GM23248 (cell line): ENCODE results near the gene CDK14. TPM values are rescaled to one million over a fixed set of nuclear protein-coding genes. Genes with fewer than 3 reads are reported as not detected.
A peak's percentile ranks its signal among the peaks of the same experiment; 100 is the strongest.

Experiments
- DNase-seq: peaks from one replicate; pipeline ENCODE4 v3.0.0-alpha.2; 2015
- H2AFZ ChIP-seq: fragments of 200-600 bp; sonication (generic); 2 replicates; pipeline ENCODE4 v1.6.1; 2016; ENCODE audit warnings: antibody characterized with exemption
- H3F3A ChIP-seq: fragments of 200-600 bp; sonication (generic); 2 replicates; pipeline ENCODE4 v1.6.1; 2016; ENCODE audit warnings: mild to moderate bottlenecking, antibody characterized with exemption, mixed run types; ENCODE audit not compliant: insufficient read depth
- H3K27ac ChIP-seq: fragments of 200-600 bp; sonication (generic); 2 replicates; pipeline ENCODE4 v1.5.1; 2016; ENCODE audit warnings: mild to moderate bottlenecking
- H3K27me3 ChIP-seq: fragments of 200-600 bp; sonication (generic); replicated peaks from 2 replicates; pipeline ENCODE4 v1.6.1; 2016; ENCODE audit warnings: mild to moderate bottlenecking; ENCODE audit not compliant: insufficient read depth
- H3K36me3 ChIP-seq: fragments of 200-600 bp; sonication (generic); 2 replicates; pipeline ENCODE4 v1.6.1; 2016; ENCODE audit warnings: low read depth, mild to moderate bottlenecking
- H3K4me1 ChIP-seq: fragments of 200-600 bp; sonication (generic); 2 replicates; pipeline ENCODE4 v1.6.1; 2016; ENCODE audit warnings: mild to moderate bottlenecking; ENCODE audit not compliant: insufficient read depth
- H3K4me2 ChIP-seq: fragments of 200-600 bp; sonication (generic); one replicate; pipeline ENCODE4 v1.6.1; 2016; ENCODE audit warnings: mild to moderate bottlenecking; ENCODE audit not compliant: unreplicated experiment
- H3K4me3 ChIP-seq: fragments of 200-600 bp; sonication (generic); 2 replicates; pipeline ENCODE4 v1.5.1; 2016; ENCODE audit warnings: mild to moderate bottlenecking
- H3K79me2 ChIP-seq: fragments of 200-600 bp; sonication (generic); 2 replicates; pipeline ENCODE4 v1.6.1; 2016; ENCODE audit warnings: mild to moderate bottlenecking; ENCODE audit not compliant: insufficient read depth
- H3K9ac ChIP-seq: fragments of 200-600 bp; sonication (generic); 2 replicates; pipeline ENCODE4 v1.6.1; 2016; ENCODE audit warnings: mild to moderate bottlenecking
- H3K9me2 ChIP-seq: fragments of 200-600 bp; sonication (generic); 2 replicates; pipeline ENCODE4 v1.6.1; 2016; ENCODE audit warnings: mixed run types, mild to moderate bottlenecking, moderate library complexity; ENCODE audit not compliant: insufficient read depth
- H3K9me3 ChIP-seq: fragments of 200-600 bp; sonication (generic); one replicate; pipeline ENCODE4 v1.6.1; 2017; ENCODE audit warnings: low read depth
- H4K20me1 ChIP-seq: fragments of 200-600 bp; sonication (generic); 2 replicates; pipeline ENCODE4 v1.6.0; 2016; ENCODE audit not compliant: insufficient read depth
- EZH2 ChIP-seq: fragments of 200-600 bp; sonication (generic); IDR thresholded peaks from 2 replicates; pipeline ENCODE4 v1.6.1; 2018; ENCODE audit warnings: antibody characterized with exemption, mild to moderate bottlenecking; ENCODE audit not compliant: insufficient read depth, poor library complexity, severe bottlenecking
- EZH2phosphoT487 ChIP-seq: fragments of 200-600 bp; sonication (generic); IDR thresholded peaks from 2 replicates; pipeline ENCODE4 v1.6.1; 2018; ENCODE audit warnings: antibody characterized with exemption, moderate library complexity, mild to moderate bottlenecking, low read depth; ENCODE audit not compliant: insufficient read depth
- WGBS, 2 experiments: methylation state at CpG; one replicate each; pipeline ENCODE4 v1.1.6; 2015 to 2017; ENCODE audit warnings: low lambda C conversion rate in 2 of 2, low coverage in 1 of 2; ENCODE audit errors: missing lambda C conversion rate in 2 of 2; 5-methylcytosine and 5-hydroxymethylcytosine counted together
- in situ Hi-C: fragments of 300-500 bp; cut with MboI; formaldehyde crosslinking; loops from 2 replicates; pipeline ENCODE4 v1.15.0; 2020
- polyA plus RNA-seq: library from polyadenylated mRNA; unstranded; fragments of >200 nt; fragmentation: Nextera tagmentation; extraction: Ambion mirVana; gene quantifications from 2 replicates; pipeline ENCODE4 v1.2.1, GENCODE V29; 2016
- total RNA-seq: library from RNA; depleted of rRNA; stranded (reverse); fragments of >200 nt; shearing (Covaris generic); gene quantifications from 2 replicates; pipeline ENCODE4 v1.2.3, GENCODE V29; 2014

Gene CDK14
- total and polyA plus RNA-seq, 2 experiments from 2014 or later = 19.9 to 21.2 TPM

DNA sequence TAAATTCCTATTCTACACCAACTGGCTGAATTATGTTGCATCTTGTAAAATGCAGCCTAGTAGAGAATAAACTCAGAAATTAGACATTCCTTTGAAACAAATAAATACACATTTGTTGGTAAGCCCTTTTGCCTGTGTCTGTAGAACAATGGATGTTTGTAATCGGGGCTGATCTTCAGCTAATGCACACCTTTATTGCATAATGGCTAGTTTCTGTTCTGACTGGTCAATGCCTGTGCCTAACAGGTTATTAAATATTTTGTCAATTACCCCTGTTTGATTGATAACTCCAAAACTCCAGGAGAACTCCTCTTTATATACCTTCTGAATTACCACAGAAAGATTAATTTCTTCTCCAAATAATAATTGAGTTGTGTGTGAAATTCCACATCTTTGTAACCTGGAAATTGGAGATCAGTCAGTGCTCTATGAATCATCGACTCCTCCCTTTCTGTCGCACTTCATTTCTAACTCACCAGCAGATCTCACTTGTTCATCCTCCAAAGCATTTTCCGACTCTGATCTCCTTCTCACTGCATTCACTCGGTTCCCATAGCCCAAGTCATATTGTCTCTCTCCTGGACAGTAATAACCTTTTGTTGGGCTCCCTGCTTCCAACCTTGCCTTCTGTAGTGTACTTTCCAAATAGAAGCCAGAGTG lies 472.1 kb downstream of the CDK14 start:
- Histone ChIP-seq H3K27me3 (no peaks in the 10 kb centered on the region), H3K9ac (no peak overlapping the region), H3K27ac (no peak overlapping the region), H3K4me1 (peaks cover 25% of the 10 kb centered on the region), H4K20me1 (no peaks in the 10 kb centered on the region), H3K9me2 (no peaks in the 10 kb centered on the region), H3K4me2 (no peak overlapping the region), H3K9me3 (no peaks in the 10 kb centered on the region), H3K4me3 (no peak overlapping the region), H3F3A (peaks cover 14% of the 10 kb centered on the region; the same call in 1 of the 2 replicates), H2AFZ (no peak overlapping the region), H3K79me2 (no peaks in the 10 kb centered on the region), H3K36me3 (0 out of 2 replicates have a peak, but pooled peaks cover 4% of the 10 kb centered on the region)
- 73 to 75% methylated on average over 5 of the region's 5 CpGs for WGBS, 2 experiments
- in situ Hi-C loops = no loop called here
- DNase-seq = peak; percentile 43
- TF ChIP-seq EZH2phosphoT487 (no peak), EZH2 (no peak)

DNA sequence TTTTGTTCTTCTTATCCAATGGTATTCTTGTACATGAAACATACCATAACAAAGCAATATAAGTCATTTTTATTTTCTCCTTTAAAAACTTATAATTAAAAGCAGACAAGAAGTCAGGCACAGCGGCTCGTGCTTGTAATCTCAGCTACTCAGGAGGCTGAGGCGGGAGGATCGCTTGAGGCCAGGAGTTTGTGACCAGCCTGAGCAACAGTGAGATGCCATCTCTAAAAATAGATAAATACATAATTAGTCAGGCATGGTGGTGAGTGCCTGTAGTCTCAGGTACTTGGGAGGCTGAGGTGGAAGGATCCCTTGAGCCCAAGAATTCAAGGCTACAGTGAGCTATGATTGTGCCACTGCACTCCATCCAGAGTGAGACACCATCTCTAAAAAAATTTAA lies 473.0 kb downstream of the CDK14 start:
- Histone ChIP-seq H3K9me2 (no peaks in the 10 kb centered on the region), H3K4me3 (no peak overlapping the region), H3K9ac (no peak overlapping the region), H2AFZ (no peak overlapping the region), H3K4me2 (no peak overlapping the region), H3K36me3 (0 out of 2 replicates have a peak, but pooled peaks cover 4% of the 10 kb centered on the region), H4K20me1 (no peaks in the 10 kb centered on the region), H3K4me1 (peaks cover 24% of the 10 kb centered on the region), H3K27ac (no peak overlapping the region), H3K9me3 (no peaks in the 10 kb centered on the region), H3F3A (peaks cover 14% of the 10 kb centered on the region; the same call in 1 of the 2 replicates), H3K27me3 (no peaks in the 10 kb centered on the region), H3K79me2 (no peaks in the 10 kb centered on the region)
- DNase-seq = no peak
- no peak for TF ChIP-seq EZH2
- no peak for TF ChIP-seq EZH2phosphoT487
- 97 to 99% methylated on average over 4 of the region's 4 CpGs for WGBS, 2 experiments
- in situ Hi-C loops = no loop called here

DNA sequence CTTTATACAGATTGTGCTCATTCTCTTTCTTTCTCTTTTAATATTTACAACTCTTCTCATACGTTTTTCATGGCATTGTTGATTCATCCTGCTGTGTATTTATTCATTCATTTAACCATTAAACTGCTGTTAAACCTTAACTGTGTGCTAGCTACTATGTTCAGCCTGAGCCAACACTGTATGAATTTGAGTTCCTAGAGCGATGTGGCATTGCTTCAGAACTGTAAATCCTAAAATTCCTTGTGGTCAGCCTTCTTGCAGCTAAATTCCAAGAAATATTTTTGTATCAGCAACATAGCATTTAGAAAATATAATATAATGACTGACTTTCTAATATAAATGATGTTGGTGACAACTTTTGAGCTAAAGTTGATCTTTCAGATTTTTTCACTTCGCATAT lies 483.4 kb downstream of the CDK14 start:
- no peak overlapping the region for H2AFZ ChIP-seq
- H3K9ac ChIP-seq = no peak overlapping the region

DNA sequence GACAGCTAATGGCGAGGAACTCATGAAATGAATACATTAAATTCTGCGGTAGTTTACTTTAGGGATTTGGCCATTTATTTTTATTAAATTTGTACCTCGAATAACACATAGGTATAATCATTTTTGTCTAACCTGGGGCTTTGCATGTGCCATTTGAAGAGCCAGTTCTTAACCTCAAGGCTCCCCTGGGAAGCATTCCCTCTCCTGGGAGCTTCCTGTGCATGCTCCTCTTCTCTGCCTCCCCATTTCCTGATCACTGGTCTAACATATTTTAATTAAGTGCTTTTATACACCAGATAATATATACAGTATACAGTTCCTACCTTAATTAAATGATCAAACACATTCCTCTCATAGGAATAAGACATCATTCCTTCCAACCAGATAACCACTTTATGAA lies 484.2 kb downstream of the CDK14 start:
- Histone ChIP-seq H3K4me3 (no peak overlapping the region), H3K9me2 (no peaks in the 10 kb centered on the region), H3K4me2 (peak overlapping the region; percentile 67), H4K20me1 (no peaks in the 10 kb centered on the region), H3K9ac (no peak overlapping the region), H3K27me3 (no peaks in the 10 kb centered on the region), H3K27ac (no peak overlapping the region), H3F3A (peaks cover 48% of the 10 kb centered on the region), H3K79me2 (no peaks in the 10 kb centered on the region), H2AFZ (no peak overlapping the region), H3K4me1 (peaks cover 50% of the 10 kb centered on the region), H3K9me3 (no peaks in the 10 kb centered on the region), H3K36me3 (no peaks in the 10 kb centered on the region)
- in situ Hi-C loops = loop anchor here (10.0 to 25.0 kb wide), 3 partner anchors 184 to 704 kb away; partner anchors contain the start of gene FZD1
- no peak for DNase-seq
- WGBS, 2 experiments = 68 to 76% methylated on average over 3 of the region's 3 CpGs
- TF ChIP-seq EZH2 (no peak), EZH2phosphoT487 (no peak)

More for the DNA sequence above, 483.4 kb downstream of the CDK14 start:
- no peak overlapping the region for H3K27ac ChIP-seq
- H3F3A ChIP-seq = peaks cover 48% of the 10 kb centered on the region
- no peak overlapping the region for H3K4me3 ChIP-seq
- TF ChIP-seq EZH2phosphoT487 (no peak), EZH2 (no peak)
- WGBS, 2 experiments = 25 to 27% methylated on average over 3 of the region's 3 CpGs
- peak overlapping the region; percentile 67 for H3K4me2 ChIP-seq
- H3K9me3 ChIP-seq = no peaks in the 10 kb centered on the region
- peaks cover 50% of the 10 kb centered on the region for H3K4me1 ChIP-seq
- no peaks in the 10 kb centered on the region for H4K20me1 ChIP-seq
- H3K27me3 ChIP-seq = no peaks in the 10 kb centered on the region
- no peaks in the 10 kb centered on the region for H3K79me2 ChIP-seq
- no peaks in the 10 kb centered on the region for H3K9me2 ChIP-seq
- H3K36me3 ChIP-seq = no peaks in the 10 kb centered on the region
- in situ Hi-C loops = loop anchor here (25.0 kb wide), 1 partner anchor 558 kb away; no protein-coding TSS in a partner anchor
- peak; percentile 64 for DNase-seq
